GM19099 (cell line): Measurements from ENCODE around the gene HOXD11.

Experiments used
- POLR2A ChIP-seq: IDR thresholded peaks from 3 replicates; pipeline ENCODE4 v1.6.1; 2011; ENCODE audit warnings: low read depth; ENCODE audit not compliant: insufficient read length; ENCODE audit errors: extremely low read depth

The HOXD11 gene

GRCh38 chr2:176088048-176088936 lies 18.8 kb upstream of the HOXD11 start:
- no peak for TF ChIP-seq POLR2A

GRCh38 chr2:176088937-176089842 lies 17.9 kb upstream of the HOXD11 start:
- TF ChIP-seq POLR2A: no peak

GRCh38 chr2:176089843-176090395 lies 17.2 kb upstream of the HOXD11 start:
- TF ChIP-seq POLR2A: no peak

GRCh38 chr2:176090862-176091261 lies 16.2 kb upstream of the HOXD11 start:
- no peak for TF ChIP-seq POLR2A

GRCh38 chr2:176091329-176092258 lies 15.5 kb upstream of the HOXD11 start:
- no peak for TF ChIP-seq POLR2A

DNA sequence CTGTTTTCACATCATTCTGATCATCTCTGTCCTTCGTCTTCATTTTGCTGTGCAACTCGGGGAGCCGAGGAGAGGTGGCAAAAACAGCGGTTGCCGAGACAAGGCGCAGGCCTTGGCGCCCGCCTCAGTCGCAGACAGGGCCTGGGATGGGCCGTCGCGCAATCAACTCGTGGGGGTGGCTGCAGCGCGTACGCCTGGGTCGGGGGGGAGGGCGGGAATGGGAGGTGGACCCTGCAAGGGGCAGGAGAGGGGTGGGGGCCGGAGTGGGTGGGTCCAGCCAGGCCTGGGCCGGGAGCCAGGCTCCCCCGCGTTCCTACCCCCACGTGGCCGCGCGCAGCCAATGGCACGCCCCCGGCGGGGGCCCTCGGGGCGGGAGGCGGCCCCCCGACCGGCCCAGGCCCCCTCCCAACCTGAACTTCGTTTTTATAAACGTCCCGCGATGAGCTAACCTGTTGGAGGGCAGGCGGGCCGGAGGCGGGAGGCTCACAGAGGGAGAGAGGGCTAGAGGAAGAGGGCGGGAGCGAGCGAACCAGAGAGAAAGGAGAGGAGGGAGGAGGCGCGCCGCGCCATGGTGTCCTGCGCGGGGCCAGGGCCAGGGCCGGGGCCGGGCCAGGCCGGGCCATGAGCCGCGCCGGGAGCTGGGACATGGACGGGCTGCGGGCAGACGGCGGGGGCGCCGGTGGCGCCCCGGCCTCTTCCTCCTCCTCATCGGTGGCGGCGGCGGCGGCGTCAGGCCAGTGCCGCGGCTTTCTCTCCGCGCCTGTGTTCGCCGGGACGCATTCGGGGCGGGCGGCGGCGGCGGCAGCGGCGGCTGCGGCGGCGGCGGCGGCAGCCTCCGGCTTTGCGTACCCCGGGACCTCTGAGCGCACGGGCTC lies 14.6 kb upstream of the HOXD11 start, which contains the start of gene HOXD13:
Gene HOXD13, plus strand, starts transcription at position 452 of the 875 bp plus-strand sequence. Its CDS starts 170 bp downstream, at position 622.
- no peak for TF ChIP-seq POLR2A

- TF ChIP-seq POLR2A: no peak
These were observed 13.8 kb upstream of the HOXD11 start for GRCh38 chr2:176093145-176093897.

GRCh38 chr2:176093898-176094249 lies 13.2 kb upstream of the HOXD11 start:
- no peak for TF ChIP-seq POLR2A

DNA sequence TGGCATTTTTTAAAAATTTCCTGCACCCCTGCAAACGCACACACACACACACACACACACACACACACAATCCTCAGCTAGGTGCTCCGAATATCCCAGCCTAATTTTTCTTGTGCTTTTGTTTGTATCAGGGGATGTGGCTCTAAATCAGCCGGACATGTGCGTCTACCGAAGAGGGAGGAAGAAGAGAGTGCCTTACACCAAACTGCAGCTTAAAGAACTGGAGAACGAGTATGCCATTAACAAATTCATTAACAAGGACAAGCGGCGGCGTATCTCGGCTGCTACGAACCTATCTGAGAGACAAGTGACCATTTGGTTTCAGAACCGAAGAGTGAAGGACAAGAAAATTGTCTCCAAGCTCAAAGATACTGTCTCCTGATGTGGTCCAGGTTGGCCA lies 12.7 kb upstream of the HOXD11 start:
- TF ChIP-seq POLR2A: no peak

DNA sequence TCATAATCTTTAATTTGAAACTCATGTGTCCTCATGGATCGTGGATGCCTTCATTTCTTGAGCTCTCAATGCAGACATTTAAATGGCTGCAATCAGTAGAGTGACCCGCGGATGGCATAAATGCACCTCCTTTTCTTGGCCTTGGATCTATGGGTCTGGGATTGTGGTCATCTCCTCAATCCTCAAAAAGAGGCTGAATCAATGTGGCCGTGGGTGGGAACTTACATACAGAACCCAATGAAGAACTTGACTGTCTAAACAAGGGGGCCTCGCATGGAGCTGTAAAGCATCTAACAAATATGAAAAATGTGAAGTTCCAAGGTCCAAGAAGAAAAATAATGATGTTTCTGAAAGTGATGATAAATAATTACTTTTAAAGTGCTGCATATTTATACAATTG lies 11.7 kb upstream of the HOXD11 start:
- TF ChIP-seq POLR2A: no peak

- no peak for TF ChIP-seq POLR2A
These were observed 10.7 kb upstream of the HOXD11 start for GRCh38 chr2:176096243-176096985.

GRCh38 chr2:176096986-176097819 lies 9.9 kb upstream of the HOXD11 start:
- TF ChIP-seq POLR2A: no peak
